GM21360 (cell line): ENCODE measurements around the gene S100A7A.

Experiments
- ATAC-seq: cut with Tn5 transposase; IDR thresholded peaks from one replicate; pipeline ENCODE4 v1.9.1; 2021; ENCODE audit warnings: mild to moderate bottlenecking, moderate library complexity; ENCODE audit not compliant: unreplicated experiment

Gene S100A7A

DNA sequence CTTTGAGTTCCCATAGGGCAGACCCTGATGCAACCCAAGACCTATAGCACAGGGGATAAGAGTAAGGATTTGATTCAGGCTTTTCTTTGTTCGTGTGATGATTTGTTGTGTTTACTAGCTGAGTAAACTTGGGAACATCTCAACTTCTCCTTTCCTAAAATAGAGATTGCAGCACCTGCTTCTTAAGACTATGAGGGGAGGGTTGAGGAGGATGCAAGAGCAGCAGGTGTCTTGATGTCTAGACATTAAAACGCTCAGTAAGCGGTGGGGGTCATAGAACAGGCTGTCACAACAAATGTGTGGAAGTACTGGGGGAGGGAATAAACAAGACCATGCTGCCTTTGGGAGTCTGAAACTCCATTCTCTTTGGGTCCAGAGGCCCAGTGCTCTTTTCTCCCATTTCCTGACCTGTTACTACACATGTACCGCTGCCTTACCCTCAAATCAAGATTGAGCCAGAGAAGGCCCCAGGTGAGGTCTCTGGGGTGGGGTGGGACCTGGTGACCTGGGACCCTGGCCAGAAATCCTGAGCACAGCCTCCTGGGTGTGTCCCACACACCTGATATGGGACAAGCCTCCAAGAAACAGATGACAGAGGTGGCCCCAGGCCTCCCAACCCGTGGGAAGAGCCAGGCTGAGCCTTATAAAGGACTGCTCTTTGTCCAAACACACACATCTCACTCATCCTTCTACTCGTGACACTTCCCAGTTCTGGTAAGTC lies at the start of gene S100A7A:
S100A7A (plus strand) TSS at position 671 of the 721 bp plus-strand sequence. CDS start 1,563 bp downstream, outside the sequence.
- ATAC-seq, result no peak

DNA sequence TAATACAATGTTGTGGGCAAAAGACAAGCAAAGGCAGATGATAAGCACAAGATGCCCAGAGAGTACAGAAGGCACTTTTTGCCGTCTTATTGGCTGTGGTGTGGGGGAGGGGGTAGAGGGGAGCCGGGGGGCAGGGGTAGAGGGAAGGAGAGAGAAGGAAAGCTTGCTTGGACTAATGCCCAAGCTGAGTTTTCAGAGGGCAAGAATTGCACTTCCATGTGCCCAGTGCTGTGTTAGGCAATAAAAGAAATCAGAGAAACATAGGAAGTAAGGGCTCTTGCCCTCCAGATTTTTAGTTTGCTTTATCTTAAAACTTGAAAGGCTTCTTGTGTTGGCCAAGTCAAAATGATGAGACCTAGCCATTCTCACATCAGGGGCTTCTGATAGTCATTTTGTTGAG lies 49.2 kb upstream of the S100A7A start:
- ATAC-seq, result no peak

DNA sequence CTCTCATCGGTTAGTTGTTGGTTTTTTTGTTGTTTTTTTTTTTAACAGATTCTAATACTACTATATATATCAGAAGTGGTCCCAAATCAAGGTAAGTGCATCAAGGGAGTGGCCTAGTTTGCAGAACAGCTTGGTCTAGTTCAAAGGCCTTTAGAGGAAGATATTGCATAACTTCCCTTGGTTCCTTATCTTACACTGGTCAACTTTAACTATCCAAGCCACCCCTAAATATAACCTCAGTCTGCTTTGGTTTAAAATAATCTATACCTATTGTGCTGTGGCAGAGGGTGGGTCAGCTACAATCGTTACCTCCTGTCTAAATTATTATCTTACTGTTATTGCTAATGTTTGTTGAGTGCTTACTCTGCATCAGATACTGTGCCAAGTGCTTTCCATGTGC lies 47.8 kb upstream of the S100A7A start:
- ATAC-seq, result no peak

DNA sequence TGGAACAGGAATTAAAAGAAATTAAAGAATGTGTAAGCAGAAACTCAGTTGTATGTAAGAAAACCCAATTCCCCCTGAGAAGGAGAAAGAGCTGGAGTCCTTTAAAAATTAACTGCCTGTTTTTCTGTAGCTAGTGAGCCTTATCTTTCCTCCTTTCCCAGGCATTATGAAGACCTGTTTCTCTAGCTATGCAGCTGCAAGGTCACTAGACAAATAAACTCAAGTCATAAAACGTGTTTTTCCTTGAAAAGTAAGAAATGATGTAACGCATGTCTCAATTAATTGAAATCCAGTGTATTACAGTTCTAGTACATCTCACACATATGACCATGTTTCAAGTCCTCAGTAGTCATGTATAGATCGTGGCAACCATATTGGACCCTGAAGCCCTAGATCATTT lies 46.2 kb upstream of the S100A7A start:
- ATAC-seq, result no peak

DNA sequence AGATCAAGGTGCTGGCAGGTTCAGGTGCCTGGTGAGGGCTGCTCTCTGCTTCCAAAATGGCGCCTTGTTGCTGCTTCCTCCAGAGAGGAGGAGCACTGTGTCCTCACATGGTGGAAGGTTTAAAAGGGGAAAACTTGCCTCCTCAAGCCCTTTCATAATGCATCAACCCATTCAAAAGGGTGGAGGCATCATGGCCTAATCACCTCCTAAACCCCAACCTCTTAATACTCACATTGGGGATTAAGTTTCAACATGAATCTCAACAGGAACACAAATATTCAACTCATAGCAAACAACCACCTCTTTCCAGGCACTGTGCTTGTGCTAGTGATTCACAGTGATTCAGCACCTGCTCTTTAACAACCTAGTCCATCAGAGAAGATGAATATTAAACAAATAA lies 45.1 kb upstream of the S100A7A start:
- ATAC-seq, result no peak

DNA sequence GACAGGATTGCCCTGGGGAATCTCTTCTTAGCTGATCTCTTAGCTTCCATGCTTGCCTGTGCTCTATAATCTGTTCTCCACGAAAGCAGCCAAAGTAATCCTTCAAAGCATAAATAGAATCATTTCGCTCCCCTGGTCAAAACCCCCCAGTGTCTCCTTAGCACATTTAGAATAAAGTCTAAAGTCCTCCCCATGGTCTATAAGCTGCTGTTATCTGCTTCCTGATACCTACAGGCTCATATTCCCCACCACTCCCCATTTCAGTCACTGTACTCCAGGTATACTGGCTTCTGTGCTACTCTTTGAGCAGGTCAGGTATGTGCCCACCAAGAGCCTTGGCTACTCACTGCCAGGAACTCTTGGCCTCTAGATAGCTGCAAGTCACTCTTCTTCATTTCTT lies 43.7 kb upstream of the S100A7A start:
- no peak for ATAC-seq

DNA sequence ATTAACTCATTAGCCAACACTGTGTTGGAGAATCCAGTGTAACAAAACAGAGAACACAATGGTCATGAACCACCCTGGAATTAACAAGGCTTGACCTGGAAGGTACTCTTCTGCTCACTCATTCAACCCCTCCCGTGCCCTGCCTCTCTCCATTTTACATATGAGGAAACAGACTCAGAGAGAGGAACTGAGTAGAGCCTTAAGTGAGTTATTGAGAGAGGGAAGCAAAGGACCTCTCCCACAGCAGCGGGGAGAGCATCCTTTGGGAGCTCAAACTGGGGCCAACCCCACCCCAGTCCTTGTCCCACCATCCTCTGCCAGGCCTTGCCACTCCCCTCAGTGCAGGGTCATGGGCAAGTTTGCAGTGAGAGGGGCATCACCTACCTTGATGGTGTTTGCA lies 42.2 kb upstream of the S100A7A start:
- no peak for ATAC-seq

DNA sequence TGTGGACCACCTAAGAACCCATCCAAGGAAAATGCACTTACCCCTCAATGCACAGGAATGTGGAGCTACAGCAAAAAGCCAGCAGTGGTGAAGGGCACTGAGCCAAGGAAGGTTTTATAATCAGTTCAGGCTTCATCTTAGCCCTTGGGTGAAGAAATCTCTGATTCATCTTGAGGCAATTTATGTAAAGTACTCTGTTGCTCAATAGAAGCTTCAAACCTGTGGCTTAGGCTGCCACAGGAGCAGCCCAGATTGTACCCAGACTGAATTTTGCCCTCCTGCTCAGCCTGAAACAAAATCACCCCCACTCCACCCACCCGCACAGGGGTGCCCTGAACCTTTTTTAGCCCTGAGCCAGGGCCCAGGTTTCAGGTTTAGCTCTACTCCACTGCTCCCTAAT lies 40.8 kb upstream of the S100A7A start, which contains the start of gene S100A12:
S100A12 (minus strand) TSS at position 111 of the 400 bp plus-strand sequence. CDS start 1,029 bp downstream, outside the sequence.
- no peak for ATAC-seq

DNA sequence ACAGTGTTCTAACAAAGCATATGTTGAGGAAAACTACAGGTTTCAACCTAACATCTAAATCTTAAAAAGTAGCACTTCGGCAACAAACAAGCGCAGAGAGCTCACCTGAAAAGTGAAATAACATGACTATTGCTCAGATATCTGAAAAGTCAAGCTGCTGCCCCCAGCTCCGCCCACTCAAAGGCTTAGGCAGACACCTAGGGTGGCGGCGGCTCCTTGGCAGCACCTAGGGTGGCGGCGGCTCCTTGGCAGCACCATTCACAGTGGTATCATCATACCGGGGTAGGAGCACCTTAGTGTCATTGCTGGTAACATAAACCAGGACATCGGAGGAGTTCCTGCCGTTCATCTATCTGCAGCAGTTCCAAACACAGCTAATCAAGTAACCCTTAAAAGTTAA lies 36.7 kb upstream of the S100A7A start:
- no peak for ATAC-seq

DNA sequence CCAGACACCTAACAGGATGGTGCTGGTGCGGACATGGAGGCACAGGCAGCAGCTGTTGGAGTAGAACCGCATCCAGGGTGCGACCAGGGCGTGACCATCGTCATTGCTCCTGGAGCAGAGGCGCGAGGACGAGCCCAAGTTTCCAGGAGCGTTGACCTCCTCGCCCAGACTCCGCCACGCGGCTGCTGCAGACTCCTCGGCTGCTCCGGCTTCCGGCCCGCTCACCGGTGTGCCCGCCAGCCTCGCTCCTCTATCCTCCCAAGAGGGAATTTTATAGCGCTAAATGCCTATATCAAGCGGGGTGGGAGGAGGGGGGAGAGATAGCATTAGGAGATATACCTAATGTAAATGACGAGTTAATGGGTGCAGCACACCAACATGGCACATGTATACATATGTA lies 35.6 kb upstream of the S100A7A start:
- ATAC-seq, result no peak

DNA sequence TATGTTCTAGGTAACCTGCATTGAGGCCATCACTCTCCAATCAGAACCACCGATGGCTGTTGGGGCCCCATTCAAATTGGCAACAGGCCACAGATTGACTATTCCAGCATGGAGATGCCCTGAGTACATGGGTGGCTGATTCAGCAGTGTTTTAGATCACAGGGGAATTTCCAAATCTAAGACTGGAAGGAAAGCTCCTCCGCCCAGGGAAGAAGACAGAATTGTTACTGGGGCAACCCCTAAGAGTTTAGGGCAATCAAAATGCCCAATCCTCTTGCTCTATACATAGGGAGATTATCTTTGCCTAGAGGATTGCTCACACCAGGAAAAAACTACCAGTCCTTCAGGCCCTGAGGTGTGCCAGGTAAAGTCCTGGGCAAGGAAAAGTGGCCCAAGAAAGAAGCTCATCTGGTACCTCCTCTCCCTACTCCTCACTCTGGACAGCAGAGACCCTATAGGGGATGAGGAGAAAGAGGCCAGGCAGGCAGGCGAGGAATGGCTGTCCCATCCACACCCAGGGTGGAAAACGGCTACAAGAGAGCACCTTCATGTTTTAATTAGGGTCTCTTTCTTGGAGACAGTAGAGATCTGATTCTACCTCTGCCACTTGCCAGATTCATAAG lies 31.3 kb upstream of the S100A7A start:
- ATAC-seq, result no peak

DNA sequence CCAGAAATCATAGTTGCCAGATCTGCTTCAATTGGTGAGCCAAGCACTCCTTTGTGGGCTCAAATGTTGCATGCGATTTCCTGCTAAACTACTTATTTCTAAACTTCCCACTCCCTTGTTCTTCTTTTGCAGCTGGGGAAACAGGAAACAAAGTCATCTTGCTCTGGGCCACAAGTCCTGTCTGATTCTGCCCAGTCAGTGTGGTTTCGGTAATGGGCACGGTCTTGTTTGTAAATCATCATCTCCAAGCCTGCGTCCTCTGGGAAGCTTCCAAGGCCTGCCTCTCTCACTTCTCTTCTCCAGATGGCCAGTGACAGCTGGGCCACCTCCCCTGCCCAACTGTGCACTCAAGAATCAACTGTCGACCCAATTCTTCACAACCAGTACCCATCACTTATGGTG lies 29.8 kb upstream of the S100A7A start:
- ATAC-seq, result no peak

DNA sequence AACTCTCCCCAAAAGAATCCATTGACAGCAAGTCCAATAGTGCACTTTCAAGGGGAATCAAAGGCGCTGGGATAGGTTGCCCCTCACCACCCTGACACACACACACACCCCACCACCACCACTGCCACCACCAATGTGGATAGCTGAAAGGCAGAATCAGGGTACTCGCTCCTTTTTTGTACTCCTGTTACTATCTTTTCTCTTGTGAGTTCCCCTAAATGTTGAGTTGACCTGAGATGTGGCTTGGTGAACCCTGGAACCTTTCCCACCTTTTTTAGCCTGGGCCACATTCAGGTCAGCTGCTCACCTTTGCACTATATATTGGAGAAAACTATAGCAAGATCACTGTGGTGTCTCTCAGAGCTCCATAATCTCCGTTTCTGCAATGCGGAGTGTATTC lies 29.3 kb upstream of the S100A7A start:
- no peak for ATAC-seq

DNA sequence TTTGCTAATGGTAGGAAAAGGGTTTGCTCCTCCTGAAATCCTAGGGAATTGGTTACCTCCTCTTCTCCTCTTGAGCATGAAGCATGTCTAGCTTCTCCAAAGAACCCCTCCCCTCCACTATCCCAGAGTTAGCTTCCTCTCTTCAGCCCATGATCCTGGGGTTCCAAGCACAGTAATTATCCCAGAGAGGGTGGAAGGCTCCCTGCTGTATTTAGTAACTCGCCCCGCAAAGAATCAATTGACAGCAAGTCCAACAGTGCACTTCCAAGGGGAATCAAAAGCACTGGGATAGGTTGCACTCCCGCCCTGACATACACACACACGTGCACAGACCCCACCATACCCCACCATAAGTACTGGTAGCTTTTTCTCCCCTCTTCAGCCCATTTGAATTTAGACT lies 28.5 kb upstream of the S100A7A start:
- ATAC-seq, result no peak

DNA sequence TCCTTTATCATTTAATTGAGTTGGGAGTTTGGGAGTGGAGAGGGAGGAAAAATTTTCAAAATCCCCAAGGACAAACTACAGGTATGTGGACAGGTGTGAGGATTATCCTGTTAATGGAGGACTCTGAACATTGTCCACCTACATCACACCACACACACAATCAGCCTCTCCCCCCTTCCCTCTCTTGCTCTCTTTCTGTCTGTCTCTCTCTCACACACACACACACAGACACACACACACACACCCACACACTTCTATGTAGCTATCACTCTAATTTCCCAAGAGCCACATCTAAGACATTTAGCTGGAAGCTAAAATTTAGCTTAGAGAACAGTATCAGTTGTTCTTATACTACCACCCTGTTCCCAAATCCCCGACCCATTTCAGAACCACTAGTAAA lies 26.9 kb upstream of the S100A7A start:
- no peak for ATAC-seq

DNA sequence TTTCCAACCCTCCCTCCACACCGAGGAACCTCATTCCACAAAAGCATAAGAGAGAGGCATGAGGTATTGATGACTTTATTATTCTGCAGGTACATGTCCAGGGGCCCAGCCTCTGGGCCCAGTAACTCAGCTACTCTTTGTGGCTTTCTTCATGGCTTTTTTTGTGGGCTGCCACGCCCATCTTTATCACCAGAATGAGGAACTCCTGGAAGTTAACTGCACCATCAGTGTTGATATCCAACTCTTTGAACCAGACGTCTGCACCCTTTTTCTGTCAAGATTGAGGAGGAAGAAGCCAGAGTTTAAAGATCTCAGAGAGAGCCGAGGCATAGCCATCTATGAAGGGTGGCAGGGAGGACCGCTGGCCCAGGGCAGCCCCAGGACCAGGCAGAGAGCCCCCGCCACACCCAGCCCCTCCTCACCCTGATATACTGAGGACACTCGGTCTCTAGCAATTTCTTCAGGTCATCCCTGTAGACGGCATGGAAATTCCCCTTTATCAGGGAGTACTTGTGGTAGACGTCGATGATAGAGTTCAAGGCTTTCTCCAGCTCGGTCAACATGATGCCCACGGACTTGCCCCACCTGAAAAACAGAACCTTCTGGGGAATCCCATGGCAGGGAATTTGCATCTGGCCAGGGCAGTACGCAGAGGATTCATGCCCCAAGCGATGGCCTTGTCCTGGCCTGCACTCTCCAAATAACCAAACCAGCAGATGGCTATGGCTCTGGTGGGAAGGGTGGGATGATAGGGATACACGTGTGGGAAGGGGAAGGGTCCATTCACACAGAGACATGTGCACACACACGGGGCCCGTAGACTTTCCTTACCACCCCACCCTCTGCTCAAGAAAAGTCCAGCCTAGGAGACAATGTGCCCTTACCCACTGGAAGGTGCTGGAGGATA lies 26.1 kb upstream of the S100A7A start:
- no peak for ATAC-seq

DNA sequence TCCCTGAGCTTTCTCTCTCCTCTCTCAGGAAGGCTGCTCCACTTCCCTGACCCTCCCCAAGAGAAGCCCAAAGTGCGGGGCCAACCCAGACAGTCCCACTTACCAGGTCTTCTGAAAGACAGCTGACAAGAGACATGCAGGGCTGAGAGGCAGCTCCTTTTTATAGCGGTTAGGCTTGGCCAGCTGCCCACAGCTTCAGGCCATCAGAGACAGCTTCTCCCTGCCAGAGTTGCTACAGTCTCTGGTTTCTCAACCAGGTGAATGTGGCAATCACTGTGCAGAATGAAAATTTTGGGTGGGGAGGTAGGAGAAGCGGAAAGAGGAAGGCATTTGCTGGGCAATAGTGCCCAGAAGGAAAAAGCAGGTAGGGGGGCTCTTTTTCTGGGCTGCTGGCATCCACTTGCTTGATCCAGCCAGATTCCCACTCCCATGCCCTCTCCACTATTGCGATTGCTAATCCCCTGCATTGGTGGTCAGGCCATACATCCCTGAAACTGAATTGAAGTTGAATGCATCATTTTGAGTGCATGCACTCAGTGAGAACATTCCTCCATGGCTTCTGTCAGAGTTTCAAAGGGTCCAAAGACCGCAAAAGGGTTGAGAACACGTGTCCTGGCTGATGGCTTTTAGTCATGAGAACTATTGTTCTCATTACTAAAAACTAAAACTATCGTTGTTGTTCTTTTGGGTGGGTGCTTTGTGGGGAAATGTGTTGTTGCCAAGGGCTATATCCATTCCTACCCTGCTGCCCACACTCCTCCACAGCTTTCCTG lies 25.2 kb upstream of the S100A7A start, which contains the start of gene S100A8:
S100A8 (minus strand) TSS at position 136 of the 773 bp plus-strand sequence. CDS start 538 bp downstream, outside the sequence.
- no peak for ATAC-seq

DNA sequence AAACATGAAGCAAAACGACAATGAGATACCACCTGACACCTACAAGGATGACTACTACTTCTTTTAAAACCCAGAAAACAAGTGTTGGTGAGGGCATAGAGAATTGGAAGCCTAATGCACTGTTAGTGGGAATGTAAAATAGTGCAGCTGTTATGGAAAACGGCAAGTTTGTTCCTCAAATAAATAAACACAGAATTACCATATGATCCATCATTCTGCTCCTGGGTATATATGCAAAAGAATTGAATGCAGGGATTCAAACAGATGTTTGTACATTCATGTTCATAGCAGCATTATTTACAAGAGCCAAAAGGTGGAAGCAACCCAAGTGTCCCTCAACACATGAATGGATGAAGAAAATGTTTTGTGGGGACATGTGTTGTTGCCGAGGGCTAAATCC lies 24.1 kb upstream of the S100A7A start:
- no peak for ATAC-seq

DNA sequence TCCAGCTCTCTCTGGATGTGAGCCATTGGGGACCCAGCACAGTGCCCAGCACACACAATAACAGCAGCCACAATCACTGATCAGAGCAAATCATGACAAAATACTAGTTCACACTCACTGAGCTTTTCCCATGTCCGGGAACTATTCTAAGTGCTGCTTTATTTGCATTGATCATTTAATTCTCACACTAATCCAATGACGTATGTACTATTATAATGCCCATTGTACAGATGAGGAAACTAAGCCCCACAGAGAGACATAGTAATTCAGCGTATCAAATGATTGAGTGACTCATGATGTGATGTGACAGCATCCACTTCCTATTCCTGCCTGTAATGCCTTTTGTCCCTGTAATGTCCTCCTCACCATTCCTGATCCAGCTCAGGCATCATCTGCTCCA lies 23.5 kb upstream of the S100A7A start:
- no peak for ATAC-seq

DNA sequence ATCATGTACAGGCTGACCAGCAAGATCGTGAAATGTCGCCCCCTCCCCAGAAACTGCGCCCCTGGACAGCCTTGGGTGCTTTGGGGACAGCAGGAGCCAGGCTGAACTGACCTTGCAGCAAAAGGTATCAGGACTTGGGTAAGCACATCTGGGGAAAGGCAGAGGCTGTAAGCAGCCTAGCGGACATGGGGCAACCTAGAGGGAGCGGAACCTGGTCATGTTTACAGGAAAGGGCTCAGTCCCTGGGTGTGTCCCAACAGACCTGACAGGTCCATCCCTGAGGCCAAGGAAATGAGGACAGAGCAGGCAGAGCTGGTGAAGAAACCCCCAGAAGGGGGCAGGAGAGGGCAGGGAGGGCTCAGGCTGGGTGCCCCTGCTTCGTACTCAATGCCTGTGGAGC lies 22.4 kb upstream of the S100A7A start:
- ATAC-seq, result no peak

DNA sequence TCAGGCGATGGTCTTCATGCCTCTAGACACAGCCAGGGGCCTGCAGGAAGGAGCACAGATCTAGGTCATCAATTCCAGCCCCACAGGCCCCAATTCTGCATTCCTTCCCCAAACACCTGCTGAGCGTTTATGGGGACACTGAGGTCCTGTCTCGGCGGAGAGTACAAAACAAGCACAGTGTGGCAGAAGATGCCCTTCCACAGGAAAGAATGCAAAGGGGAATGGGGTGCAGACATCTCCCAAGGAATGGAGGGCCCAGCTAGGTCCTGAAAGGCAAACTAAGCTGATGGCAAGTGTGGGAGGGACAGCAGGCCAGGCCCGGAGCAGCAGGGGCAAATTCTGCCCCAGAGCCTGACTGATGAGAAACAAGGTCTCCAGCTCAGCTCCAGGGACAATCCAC lies 21.9 kb upstream of the S100A7A start:
- ATAC-seq, result no peak
